Activated CD8-positive, alpha-beta memory T cell treated with anti-CD3 and anti-CD28 coated beads, Interleukin-2, amount 50 U/mL, for 48 hours (primary cell): ENCODE measurements around the gene RBM15B.
A peak's percentile ranks its signal among the peaks of the same experiment; 100 is the strongest.

Experiments used
- DNase-seq: peaks from one replicate; pipeline ENCODE4 v3.0.0-alpha.2; 2020

RBM15B gene

DNA sequence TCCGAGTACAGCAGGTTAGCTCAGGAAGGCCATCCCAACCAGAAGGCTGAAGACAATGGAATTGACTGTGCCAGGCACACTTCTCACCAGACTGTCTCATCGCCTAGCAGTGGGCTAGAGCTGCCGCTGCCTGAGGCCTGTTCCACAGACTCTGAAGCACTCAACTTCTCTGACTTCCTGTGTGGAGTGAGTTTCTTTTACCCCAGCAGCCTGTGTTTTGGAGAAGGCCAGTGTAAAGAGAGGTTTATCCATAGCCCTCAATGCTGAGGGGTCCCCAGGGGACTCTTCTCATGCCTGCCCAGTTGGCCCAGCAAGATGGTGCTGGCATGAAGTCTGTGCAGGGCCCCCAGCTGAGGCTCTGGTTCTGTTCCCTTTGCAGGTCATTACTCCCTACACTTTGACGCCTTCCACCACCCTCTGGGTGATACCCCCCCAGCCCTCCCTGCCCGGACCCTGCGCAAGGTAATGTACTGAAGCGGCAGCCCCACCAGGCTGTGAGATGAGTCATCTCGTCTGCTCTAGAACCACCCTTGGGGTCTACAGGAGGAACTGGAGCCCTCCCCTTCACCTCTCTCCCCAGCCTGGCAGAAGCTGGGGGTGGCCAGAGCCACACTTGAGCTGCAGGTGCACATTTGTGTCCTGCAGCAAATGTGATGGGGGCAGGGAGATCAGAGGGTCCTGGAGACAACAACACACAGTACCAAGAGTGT is 11.2 kb upstream of the RBM15B start:
- DNase-seq = no peak

DNA sequence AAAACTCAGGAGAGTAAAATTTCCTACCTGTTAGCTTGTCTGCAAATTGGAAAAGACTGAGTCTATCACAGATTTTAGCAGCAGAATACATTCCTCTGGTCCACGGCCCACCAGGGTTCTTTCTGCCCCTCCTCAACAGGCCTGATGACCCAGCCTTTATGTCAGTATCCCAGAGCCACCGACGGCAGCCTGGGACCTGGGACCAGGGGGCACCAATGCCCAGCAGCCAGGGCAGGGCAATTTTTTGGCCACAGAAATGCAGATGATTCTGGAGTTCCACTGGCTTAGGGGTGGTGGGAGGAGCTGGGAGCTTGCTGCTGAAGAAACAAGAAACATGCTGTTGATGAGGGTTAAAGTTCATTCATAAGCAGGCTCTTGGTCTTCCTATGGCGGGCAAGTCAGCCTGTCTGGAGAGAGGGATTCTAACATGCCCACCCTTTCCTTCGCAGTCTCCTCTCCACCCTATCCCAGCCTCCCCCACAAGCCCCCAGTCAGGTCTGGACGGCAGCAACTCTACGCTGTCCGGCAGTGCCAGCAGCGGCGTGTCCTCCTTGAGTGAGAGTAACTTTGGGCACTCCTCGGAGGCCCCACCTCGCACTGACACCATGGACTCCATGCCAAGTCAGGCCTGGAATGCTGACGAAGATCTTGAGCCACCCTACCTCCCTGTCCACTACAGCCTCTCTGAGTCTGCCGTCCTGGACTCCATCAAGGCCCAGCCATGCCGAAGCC is 10.3 kb upstream of the RBM15B start:
- DNase-seq = no peak

DNA sequence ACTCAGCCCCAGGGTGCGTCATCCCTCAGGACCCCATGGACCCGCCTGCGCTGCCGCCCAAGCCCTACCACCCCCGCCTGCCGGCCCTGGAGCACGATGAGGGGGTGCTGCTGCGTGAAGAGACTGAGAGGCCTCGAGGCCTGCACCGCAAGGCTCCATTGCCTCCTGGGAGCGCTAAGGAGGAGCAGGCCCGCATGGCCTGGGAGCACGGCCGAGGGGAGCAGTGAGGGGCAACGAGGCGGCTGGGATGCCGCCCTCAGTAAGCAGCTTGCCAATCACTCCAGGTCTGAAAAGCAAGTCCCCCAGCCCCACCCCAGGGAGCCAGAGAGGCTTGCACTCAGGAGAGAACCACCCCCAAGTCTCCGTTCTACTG is 9.8 kb upstream of the RBM15B start:
- peak; percentile 36 for DNase-seq

DNA sequence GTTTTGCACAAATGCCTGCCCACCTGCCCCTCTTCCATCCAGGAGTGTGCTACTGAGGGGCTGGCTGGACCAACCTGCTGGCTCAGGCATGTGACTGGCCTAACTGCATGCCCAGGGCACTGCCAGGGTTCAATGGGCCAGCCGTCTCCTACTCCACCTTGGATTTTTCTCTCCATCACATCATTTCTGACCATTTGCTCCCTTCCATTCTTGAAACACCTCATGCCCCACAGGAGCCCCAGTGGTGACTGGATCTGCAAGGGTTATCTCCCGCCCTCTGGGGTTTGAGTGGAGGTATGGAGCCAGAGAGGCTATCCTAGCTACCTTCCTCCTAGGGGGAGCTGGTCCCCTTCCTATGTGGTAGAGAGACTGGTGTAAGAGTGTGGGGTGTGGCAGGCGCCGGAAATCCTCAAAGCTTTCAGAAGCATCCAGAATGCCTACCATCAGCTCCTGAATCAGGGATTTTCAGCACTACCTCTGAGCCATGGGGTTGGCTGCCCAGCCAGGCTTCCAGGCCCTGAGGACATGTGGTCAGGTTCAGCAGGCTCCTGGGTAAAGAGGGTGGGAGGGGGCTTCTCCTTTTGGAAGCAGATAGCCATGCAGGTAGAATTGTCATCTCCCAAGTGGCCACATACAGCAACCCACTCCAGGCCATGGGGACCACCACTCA is 8.9 kb upstream of the RBM15B start:
- peak; percentile 46 for DNase-seq

DNA sequence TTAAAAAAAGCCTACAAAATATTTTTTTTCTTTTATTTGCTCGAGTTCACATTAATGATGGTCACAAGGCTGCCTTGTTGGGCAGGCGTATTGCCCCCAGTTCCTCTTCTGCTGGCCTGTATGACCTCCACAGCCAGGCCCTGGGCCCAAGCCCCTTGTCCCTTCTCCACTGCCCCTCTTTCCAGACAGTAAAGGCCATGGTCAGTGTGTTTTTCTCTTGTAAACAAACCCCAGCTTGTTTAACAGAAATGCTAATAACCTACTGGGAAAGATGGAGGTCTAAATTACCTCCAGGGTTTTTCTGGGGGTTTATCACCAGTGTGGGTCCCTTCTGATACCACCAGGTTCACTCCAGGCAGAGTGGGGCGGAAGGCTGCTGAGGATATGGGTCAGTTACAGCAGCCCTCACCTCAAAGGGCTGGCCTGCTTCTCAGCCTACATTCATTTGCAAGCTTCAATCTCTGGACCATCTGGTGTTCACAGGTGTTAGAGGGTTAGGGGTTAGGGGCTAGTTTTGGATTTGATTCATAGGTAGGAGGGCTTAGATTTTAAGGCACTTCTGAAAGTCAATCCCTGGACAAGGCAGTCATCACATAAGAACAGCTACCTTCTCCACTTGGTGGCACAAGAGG is 8.0 kb upstream of the RBM15B start:
- DNase-seq = peak; percentile 50

DNA sequence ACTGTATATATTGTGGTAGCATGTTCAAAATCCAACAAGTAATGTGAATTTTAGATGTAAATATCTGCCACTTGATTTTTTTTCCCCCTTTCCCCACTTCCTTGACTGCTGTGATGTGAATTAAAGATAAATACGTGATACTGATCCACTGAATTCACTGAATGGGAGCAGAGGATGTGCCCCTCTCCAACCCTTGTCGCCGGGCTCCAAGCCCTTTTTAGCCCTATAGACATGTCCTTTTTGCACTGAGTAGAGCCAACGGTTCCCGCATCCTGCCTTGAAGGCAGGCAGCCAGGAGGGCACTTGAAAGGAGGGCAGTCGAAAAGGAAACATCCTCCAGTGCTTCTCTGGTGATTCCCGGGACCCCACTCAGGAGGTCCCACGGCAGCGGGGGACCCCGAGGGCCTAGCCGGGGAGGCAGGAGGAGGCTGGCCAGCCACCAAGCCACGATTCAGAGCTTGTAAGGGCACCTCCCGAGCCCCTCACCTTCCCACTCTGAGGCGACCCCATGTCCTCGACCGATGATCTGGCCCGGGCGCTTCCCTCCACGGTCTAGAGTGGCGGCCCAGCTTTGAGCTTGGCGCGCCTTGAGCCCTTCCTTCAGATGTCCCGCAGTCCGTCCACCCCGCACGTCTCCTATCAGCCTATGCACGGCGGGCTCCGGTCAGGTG is 6.9 kb upstream of the RBM15B start:
- peak; percentile 75 for DNase-seq

DNA sequence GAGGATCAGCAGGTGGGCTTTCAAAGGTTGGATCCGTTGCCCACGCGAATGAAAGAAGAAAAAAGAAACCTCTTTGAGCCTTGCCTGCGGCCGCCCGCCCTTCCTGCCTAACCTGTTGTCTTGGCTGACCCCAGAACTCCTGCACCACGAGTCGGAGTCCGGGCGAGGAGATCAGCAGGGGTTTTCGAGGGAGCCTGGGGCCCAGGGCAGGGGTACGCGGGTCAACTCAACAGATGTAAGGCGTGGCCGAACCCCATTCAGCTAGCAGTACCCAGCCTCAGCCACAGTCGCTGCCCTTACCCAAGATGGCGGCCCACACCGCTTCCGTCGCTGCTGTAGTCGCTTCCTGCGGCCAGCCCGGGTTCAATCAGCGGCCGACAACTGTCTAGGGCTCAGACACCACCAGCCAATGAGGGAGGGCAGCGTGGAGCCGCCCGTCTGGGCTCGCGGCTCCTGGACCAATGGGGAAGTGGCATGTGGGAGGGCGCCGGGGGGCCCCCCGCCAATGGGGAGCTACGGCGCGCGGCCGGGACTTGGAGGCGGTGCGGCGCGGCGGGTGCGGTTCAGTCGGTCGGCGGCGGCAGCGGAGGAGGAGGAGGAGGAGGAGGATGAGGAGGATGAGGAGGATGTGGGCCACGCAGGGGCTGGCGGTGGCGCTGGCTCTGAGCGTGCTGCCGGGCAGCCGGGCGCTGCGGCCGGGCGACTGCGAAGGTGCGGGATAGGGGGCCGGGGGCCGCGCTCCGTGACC is 6.2 kb upstream of the RBM15B start, which contains the start of gene MANF:
TSS of gene MANF (plus strand) at position 566 of the 748 bp plus-strand sequence. CDS start at position 618, 52 bp downstream.
- DNase-seq = peak; percentile 96

DNA sequence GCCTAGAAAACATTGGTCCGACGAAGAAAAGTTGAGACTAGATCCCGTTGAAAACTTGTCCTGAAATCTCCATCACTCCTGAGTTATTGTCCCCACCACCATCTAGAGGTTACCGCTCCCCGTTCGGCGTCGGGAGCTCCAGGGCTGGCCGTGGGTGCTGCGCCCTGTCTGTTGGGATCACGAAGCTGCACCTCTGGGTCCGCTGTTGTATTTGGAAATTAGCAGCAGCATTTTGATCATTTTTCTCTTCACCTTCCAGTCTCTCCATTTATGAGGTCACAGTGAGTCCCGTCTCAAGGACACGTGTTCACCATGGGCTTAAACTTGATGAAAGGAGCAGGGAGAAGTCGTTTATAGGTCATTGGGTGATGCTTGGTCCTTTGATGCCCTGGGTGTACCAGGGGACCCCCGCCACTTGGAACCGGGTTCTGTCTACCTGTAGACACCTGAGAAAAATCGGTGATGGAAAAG is 5.4 kb upstream of the RBM15B start:
- DNase-seq = peak; percentile 63

DNA sequence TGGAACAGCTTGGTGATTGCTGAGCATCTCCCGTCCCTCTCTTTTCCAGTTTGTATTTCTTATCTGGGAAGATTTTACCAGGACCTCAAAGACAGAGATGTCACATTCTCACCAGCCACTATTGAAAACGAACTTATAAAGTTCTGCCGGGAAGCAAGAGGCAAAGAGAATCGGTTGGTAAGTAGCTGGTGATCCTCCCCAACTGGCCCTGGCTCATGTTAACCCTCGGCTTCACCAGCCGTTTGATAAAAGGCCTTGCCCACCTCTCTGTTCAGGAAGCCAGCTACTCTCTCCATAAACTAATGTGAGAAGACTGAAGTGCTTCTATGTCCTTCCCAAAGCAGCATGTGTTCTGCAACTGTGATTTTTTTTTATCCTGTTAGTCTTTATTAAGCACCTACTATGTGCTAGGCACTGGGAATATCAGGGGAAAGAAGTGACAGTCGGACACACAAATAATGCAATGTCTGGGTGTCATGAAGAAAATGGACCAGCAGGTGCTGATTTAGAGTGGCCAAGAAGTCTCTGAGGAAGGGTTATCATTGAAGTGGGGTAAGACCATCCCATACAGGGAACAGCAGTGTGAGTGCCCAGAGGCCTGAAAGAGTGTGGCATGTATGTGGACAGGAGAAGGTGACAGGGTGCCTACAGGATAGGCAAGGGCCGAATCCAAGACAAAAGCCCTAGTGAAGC is 4.8 kb upstream of the RBM15B start:
- peak; percentile 42 for DNase-seq

DNA sequence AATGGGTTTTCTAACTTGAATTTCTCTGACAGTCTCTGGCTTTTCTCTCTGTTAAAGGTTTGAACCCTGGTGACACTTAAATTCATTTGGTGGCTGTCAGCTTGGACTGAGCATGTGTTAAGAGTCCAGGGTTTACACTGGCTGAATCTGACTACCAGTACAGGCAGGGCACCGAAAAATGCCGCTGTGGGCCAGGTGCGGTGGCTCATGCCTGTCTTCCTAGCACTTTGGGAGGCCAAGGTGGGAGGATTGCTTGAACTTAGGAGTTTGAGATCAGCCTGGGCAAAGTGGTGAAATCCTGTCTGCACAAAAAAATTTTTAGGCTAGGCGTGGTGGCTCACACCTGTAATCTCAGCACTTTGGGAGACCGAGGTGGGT is 4.2 kb upstream of the RBM15B start:
- DNase-seq = peak; percentile 48

DNA sequence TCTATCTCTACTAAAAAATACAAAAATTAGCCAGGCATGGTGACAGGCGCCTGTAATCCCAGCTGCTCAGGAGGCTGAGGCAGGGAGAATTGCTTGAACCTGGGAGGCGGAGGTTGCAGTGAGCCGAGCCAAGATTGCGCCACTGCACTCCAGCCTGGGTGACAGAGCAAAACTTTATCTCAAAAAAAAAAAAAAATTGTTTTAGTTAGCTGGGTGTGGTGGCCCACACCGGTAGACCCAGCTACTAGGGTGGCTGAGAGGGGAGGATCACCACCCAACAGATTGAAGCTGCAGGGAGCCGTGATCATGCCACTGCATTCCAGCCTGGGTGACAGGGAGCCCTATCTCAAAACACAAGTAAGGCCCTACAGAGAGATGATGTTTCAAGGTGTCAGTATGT is 3.8 kb upstream of the RBM15B start:
- DNase-seq = peak; percentile 46

DNA sequence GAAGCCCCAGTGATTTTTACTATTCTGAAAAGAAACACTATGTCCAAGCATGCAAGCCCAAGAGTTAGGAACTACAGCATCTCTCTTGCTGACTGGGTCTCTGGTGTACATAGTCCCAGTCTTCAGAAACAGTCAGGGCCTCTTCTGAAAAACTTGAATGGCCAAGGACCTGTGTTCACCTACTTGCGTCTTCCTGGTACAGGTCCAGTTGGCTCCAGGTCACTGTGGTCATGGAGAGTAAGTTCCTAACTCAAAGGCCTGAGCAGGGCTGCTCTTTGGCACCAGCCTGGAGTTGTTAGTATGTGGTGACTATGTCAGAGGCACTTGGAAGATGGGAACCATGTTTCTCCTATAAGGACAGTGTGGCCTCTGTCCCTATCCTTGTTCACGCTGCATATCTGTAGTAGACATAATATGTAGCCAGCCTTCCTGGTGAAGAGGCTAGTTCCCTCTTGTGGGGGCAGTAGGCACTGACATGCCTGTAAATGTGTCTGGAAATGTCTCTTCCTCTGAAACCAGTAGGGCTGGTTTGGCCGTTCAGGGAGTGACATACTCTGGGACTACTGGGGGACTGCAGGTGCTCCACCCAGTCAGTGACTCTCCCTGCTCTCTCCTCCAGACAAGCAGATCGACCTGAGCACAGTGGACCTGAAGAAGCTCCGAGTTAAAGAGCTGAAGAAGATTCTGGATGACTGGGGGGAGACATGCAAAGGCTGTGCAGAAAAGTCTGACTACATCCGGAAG is 2.6 kb upstream of the RBM15B start:
- peak; percentile 48 for DNase-seq

DNA sequence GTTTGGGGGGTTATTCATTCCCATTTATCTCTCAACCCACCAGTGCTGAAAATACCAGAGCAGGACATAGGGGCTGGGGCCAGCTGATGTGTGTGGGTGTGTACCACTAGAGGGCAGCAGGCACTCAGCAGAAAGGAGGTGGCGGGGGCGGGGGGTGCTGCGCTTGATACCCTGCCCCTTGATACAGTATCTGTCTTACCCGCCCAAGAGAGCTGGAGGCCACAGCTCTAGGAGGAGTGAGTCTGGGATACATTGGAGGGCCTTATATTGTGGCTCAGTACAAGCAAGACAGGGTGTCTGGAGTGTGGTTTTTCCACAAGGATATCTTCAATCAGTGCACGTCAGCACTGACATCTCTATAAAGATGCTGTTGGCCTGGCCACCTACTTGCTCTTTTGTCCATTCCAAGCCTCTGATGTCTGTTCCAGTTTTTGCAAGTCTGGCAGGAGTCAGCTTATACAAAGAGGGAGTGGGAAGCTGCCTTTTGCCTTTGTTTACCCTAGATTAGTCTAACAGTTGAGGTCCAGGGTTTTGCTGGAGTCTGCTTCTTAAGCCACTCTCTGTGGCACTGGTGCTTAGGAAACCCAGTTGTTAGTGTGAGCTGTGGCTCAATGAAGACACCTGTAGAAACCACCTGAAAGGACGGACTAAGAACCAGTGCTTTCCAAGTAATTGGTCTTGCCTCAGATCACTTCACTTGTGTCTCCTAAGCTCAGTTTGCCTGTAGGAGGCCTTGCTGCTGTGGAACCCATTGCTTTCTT is 1.5 kb upstream of the RBM15B start:
- peak; percentile 73 for DNase-seq

DNA sequence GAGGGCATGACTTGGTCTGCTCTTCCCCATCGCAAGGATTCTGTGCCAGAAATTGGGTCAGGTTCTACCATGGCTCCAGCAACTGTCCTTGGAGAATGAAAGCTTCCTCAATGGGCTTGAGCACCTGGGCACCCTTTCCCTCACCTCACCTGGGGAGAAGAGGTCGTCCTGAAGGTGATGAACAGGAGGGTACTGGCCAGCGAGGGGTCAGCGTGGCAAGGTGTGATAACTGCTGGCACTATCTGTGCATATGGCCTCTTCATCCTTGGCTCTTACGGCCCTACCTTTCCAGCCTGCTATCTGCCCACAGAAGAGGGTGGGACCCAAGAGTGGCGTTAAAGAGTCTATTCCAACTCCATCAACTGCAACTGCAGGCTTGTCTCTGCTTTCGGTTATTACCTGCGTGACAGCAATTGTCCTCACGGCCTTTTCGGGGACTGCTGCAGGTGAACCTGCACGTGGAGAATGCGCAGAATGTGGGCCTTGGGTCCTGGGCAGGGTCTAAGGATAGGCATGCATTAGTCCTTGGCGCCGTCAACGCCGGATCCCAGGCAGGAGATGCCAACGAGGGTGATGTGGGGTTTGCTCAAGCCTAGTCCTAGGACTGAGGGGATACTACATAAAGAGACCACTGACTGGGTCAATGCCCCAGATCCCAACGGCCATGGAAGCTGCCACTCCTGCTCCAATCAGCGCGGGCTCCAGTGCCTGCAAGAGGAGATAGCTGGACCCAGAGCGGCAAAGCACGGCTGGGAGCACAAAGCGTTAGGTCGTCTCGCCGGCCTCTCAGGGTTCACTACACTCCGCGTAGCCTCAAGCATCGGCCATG is 625 bp upstream of the RBM15B start:
- no peak for DNase-seq

DNA sequence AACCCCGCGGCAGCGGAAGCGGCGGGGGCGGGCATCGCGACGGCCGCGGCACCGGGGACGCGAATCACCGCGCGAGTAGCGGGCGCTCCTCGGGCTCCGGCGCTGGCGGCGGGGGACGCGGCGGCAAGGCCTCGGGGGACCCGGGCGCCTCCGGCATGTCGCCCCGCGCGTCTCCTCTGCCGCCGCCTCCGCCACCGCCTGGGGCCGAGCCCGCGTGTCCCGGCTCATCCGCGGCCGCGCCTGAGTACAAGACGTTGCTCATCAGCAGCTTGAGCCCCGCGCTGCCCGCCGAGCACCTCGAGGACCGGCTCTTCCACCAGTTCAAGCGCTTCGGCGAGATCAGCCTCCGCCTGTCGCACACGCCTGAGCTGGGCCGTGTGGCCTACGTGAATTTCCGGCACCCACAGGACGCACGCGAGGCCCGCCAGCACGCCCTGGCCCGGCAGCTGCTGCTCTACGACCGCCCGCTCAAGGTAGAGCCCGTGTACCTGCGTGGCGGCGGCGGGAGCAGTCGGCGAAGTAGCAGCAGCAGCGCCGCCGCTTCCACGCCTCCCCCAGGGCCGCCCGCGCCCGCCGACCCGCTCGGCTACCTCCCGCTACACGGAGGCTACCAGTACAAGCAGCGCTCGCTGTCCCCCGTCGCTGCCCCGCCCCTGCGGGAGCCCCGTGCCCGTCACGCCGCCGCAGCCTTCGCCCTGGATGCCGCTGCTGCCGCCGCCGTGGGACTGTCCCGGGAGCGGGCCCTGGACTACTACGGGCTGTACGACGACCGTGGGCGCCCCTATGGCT is 675 bp downstream of the RBM15B start:
- DNase-seq = peak; percentile 75

DNA sequence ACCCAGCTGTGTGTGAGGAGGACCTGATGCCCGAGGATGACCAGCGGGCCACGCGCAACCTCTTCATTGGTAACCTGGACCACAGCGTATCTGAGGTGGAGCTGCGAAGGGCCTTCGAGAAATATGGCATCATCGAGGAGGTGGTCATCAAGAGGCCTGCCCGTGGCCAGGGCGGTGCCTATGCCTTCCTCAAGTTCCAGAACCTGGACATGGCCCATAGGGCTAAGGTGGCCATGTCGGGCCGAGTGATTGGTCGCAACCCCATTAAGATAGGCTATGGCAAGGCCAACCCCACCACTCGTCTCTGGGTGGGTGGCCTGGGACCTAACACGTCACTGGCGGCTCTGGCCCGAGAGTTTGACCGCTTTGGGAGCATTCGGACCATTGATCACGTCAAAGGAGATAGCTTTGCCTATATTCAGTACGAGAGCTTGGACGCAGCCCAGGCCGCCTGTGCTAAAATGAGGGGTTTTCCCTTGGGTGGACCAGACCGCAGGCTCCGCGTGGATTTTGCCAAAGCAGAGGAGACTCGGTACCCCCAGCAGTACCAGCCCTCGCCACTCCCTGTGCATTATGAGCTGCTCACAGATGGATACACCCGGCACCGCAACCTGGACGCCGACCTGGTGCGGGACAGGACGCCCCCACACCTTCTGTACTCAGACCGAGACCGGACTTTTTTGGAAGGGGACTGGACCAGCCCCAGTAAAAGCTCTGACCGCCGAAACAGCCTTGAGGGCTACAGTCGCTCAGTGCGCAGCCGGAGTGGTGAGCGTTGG is 1.5 kb downstream of the RBM15B start:
- no peak for DNase-seq

DNA sequence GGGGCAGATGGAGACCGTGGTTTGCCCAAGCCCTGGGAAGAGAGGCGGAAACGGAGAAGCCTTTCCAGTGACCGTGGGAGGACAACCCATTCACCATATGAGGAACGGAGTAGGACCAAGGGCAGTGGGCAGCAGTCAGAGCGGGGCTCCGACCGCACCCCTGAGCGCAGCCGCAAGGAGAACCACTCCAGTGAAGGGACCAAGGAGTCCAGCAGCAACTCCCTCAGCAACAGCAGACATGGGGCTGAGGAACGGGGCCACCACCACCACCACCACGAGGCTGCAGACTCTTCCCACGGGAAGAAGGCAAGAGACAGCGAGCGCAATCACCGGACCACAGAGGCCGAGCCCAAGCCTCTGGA is 2.0 kb downstream of the RBM15B start:
- DNase-seq = no peak
